OCI-LY7 (cell line): ENCODE data around the gene ST8SIA4.

Experiments used
- EZH2phosphoT487 ChIP-seq: fragments of 200-600 bp; sonication (generic); IDR thresholded peaks from 2 replicates; pipeline ENCODE4 v1.6.1; 2018; ENCODE audit warnings: low read depth, borderline replicate concordance, mild to moderate bottlenecking, mixed run types, antibody characterized with exemption, low read length, moderate library complexity, mixed read lengths
- TF ChIP-seq, protein P1 (sequence below): fragments of 200-600 bp; sonication (generic); conservative IDR thresholded peaks from 2 replicates; pipeline ENCODE4 v1.5.1; 2014; ENCODE audit warnings: mild to moderate bottlenecking, antibody characterized with exemption, low read length, moderate library complexity, mixed read lengths

DNA sequence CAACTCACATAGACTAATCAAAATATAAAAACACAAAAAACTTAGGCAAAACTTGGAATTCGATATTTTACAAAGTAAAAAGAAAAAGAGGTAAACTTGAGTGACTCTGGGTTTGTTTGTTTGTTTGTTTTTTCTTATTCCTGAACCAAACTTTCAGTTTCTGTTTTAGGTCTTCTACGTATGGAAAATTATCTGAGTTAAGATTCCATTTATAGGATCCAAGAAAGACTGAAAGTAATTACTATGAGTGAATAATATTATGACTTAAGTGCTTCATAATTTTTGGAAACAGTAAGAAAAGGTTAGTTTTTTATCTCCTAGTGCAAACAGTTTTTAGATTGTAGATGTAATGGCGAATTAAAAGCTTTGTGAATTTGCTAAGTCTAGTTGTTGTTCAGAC, 13.2 kb downstream of the ST8SIA4 start:
- TF ChIP-seq, protein P1, sequence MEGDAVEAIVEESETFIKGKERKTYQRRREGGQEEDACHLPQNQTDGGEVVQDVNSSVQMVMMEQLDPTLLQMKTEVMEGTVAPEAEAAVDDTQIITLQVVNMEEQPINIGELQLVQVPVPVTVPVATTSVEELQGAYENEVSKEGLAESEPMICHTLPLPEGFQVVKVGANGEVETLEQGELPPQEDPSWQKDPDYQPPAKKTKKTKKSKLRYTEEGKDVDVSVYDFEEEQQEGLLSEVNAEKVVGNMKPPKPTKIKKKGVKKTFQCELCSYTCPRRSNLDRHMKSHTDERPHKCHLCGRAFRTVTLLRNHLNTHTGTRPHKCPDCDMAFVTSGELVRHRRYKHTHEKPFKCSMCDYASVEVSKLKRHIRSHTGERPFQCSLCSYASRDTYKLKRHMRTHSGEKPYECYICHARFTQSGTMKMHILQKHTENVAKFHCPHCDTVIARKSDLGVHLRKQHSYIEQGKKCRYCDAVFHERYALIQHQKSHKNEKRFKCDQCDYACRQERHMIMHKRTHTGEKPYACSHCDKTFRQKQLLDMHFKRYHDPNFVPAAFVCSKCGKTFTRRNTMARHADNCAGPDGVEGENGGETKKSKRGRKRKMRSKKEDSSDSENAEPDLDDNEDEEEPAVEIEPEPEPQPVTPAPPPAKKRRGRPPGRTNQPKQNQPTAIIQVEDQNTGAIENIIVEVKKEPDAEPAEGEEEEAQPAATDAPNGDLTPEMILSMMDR, result no peak
- no peak for TF ChIP-seq EZH2phosphoT487
